B cell (primary cell): Measurements from ENCODE around the gene ARPC2.

Experiments used
- EZH2 ChIP-seq: IDR thresholded peaks from 2 replicates; pipeline ENCODE4 v1.6.1; 2012; ENCODE audit warnings: borderline replicate concordance, low read depth, mild to moderate bottlenecking, moderate library complexity, low read length; ENCODE audit not compliant: insufficient read depth, poor library complexity, severe bottlenecking
- TF ChIP-seq, protein P1 (sequence below): fragments of 200-600 bp; IDR thresholded peaks from one replicate; pipeline ENCODE4 v1.8.0; 2022; ENCODE audit warnings: antibody characterized with exemption, mild to moderate bottlenecking

DNA sequence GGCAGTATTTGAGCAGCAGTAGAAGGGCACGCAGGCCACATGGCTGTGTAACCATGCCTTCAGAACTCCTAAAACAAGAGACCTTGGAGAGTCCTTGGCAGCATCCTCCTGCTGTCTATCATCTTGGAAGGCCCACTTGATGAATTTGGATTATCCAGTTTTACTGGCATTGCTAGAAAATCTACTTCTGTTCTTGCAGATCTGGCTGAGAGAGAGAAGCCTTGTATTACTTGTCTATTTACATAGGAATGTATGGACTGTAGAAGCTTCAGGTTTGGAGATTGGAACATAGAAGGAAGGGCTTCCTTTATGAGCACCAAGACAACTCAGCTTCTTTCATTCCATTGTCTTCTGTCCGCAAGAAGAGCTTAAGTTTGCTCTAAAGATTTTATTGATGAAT lies 27.7 kb downstream of the ARPC2 start:
- TF ChIP-seq, protein P1, sequence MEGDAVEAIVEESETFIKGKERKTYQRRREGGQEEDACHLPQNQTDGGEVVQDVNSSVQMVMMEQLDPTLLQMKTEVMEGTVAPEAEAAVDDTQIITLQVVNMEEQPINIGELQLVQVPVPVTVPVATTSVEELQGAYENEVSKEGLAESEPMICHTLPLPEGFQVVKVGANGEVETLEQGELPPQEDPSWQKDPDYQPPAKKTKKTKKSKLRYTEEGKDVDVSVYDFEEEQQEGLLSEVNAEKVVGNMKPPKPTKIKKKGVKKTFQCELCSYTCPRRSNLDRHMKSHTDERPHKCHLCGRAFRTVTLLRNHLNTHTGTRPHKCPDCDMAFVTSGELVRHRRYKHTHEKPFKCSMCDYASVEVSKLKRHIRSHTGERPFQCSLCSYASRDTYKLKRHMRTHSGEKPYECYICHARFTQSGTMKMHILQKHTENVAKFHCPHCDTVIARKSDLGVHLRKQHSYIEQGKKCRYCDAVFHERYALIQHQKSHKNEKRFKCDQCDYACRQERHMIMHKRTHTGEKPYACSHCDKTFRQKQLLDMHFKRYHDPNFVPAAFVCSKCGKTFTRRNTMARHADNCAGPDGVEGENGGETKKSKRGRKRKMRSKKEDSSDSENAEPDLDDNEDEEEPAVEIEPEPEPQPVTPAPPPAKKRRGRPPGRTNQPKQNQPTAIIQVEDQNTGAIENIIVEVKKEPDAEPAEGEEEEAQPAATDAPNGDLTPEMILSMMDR: no peak
- TF ChIP-seq EZH2: no peak
